Adrenal gland (tissue), 12 donors: ENCODE results near the gene SAMMSON. TPM values are rescaled to one million over a fixed set of nuclear protein-coding genes. Genes with fewer than 3 reads are reported as not detected.

Source experiments
- DNase-seq, 7 donors: peaks; one replicate each; pipeline ENCODE4 v3.0.0-alpha.2; 2019 to 2020
- H3K27ac ChIP-seq, 5 donors: fragments of 200-600 bp; sonication (generic) in 4 of 5; 1 replicate in 3 of 5; 2 replicates in 2 of 5; pipeline versions ENCODE4 v1.5.1 to v1.8.0; 2016 to 2020; ENCODE audit warnings: mild to moderate bottlenecking in 1 of 5
- H3K27me3 ChIP-seq: fragments of 200-600 bp; 2 replicates; pipeline ENCODE4 v1.8.0; 2021
- H3K36me3 ChIP-seq, 2 donors: fragments of 200-600 bp; replicated peaks in 1 of 2; 1 replicate in 1 of 2; 2 replicates in 1 of 2; pipeline versions ENCODE4 v1.5.1 to v1.8.0; 2018 to 2022
- H3K4me1 ChIP-seq, 2 donors: fragments of 200-600 bp; replicated peaks in 1 of 2; 1 replicate in 1 of 2; 2 replicates in 1 of 2; pipeline versions ENCODE4 v1.5.1 to v1.8.0; 2018 to 2021
- H3K4me3 ChIP-seq, 4 donors: fragments of 200-600 bp; sonication (generic) in 3 of 4; one replicate each; pipeline ENCODE4 v1.5.1; 2016 to 2018
- H3K9me3 ChIP-seq, 3 donors: fragments of 200-600 bp; sonication (generic) in 1 of 3; replicated peaks in 1 of 3; 1 replicate in 2 of 3; 2 replicates in 1 of 3; pipeline versions ENCODE4 v1.5.1 to v1.8.0; 2016 to 2021
- POLR2A ChIP-seq, 2 donors: fragments of 450-650 bp; IDR thresholded peaks; one replicate each; pipeline ENCODE4 v1.6.1; 2017; ENCODE audit warnings: antibody characterized with exemption in 2 of 2, mild to moderate bottlenecking in 2 of 2, moderate library complexity in 1 of 2
- whole genome bisulfite sequencing, 4 donors: extraction: QIAGEN DNeasy Blood & Tissue Kit in 2 of 4; methylation state at CpG; one replicate each; pipeline versions ENCODE4 v1.1.5 to v1.1.7; 2013 to 2017; 5-methylcytosine and 5-hydroxymethylcytosine counted together
- intact Hi-C, 2 donors: fragments of 100-400 bp; cut with DNase I; formaldehyde crosslinking; loops; one replicate each; pipeline versions ENCODE4 v1.14.1 to v1.15.0; 2022 to 2023
- polyA plus RNA-seq, 3 donors: library from polyadenylated mRNA; stranded (reverse); fragments of 200-250 nt in 2 of 3; fragments of 350-450 nt in 1 of 3; fragmentation: Illumina TruSeq in 1 of 3; extraction: RNeasy Lipid Tissue Mini Kit (QIAGEN cat#74804) in 1 of 3; gene quantifications; one replicate each; pipeline ENCODE4 v1.2.3, GENCODE V29; 2013 to 2014
- total RNA-seq, 9 donors: library from RNA; depleted of rRNA in 4 of 9; stranded (reverse); fragments of >200 nt in 4 of 9; fragments of 120-200 nt in 1 of 9; fragmentation: NEBNext Ultra II Directional in 1 of 9; extraction: Animal tissue kit (Norgen Biotek cat#: 25700) in 1 of 9; gene quantifications; one replicate each; pipeline versions ENCODE4 v1.1.0 to v1.2.4, GENCODE V29; 2013 to 2023
- TF ChIP-seq, protein P1 (sequence below), 6 experiments: fragments of 450-650 bp in 4 of 6; fragments of 200-600 bp in 2 of 6; sonication (generic) in 1 of 6; IDR thresholded peaks; 1 replicate in 5 of 6; 2 replicates in 1 of 6; pipeline versions ENCODE4 v1.5.1 to v1.8.0; 2016 to 2021; ENCODE audit warnings: antibody characterized with exemption in 6 of 6, mild to moderate bottlenecking in 2 of 6, moderate library complexity in 1 of 6
- donor health status: healthy with polysubstance abuse.
- donor health status: Bipolar disorder and iron deficiency.
- donor health status: DM: yes; HTN: yes; CAD: no.
- donor health status: DM: no; HTN: no; CAD: no.
- donor health status: DM: no; HTN: no; CAD: no.
- donor health status: DM: yes; HTN: yes; CAD: no.

The SAMMSON gene
- total and polyA plus RNA-seq, 12 donors: not detected

- no peaks in the 10 kb centered on the region for H3K36me3 ChIP-seq
- no peak overlapping the region for H3K4me3 ChIP-seq
- H3K27me3 ChIP-seq: no peaks in the 10 kb centered on the region
- H3K4me1 ChIP-seq: no peaks in the 10 kb centered on the region
- intact Hi-C loops: no loop called here
- no peak for DNase-seq
- TF ChIP-seq POLR2A (IDR thresholded peaks at IDR 0.05): no peak
- TF ChIP-seq, protein P1, sequence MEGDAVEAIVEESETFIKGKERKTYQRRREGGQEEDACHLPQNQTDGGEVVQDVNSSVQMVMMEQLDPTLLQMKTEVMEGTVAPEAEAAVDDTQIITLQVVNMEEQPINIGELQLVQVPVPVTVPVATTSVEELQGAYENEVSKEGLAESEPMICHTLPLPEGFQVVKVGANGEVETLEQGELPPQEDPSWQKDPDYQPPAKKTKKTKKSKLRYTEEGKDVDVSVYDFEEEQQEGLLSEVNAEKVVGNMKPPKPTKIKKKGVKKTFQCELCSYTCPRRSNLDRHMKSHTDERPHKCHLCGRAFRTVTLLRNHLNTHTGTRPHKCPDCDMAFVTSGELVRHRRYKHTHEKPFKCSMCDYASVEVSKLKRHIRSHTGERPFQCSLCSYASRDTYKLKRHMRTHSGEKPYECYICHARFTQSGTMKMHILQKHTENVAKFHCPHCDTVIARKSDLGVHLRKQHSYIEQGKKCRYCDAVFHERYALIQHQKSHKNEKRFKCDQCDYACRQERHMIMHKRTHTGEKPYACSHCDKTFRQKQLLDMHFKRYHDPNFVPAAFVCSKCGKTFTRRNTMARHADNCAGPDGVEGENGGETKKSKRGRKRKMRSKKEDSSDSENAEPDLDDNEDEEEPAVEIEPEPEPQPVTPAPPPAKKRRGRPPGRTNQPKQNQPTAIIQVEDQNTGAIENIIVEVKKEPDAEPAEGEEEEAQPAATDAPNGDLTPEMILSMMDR (IDR thresholded peaks at IDR 0.05): no peak
- 73 to 85% (median 80%) methylated on average over 2 of the region's 2 CpGs for WGBS, 4 donors
- no peak overlapping the region for H3K27ac ChIP-seq
- H3K9me3 ChIP-seq: no peaks in the 10 kb centered on the region
These were observed 120.3 kb downstream of the SAMMSON start for GRCh38 chr3:70119879-70120278.
